Ovary (tissue), 9 donors: ENCODE measurements around the gene ACER3. TPM values are rescaled to one million over a fixed set of nuclear protein-coding genes. Genes with fewer than 3 reads are reported as not detected.

Experiments used
- DNase-seq, 5 donors: peaks; one replicate each; pipeline ENCODE4 v3.0.0-alpha.2; 2019 to 2020
- H3K27ac ChIP-seq, 2 donors: fragments of 200-600 bp; one replicate each; pipeline versions ENCODE4 v1.5.1 to v1.8.0; 2019 to 2022
- H3K27me3 ChIP-seq: fragments of 200-600 bp; one replicate; pipeline ENCODE4 v1.8.0; 2022
- H3K36me3 ChIP-seq: fragments of 200-600 bp; sonication (generic); one replicate; pipeline ENCODE4 v1.5.1; 2019
- H3K4me1 ChIP-seq: one replicate; pipeline ENCODE4 v1.8.1; 2013; ENCODE audit warnings: mild to moderate bottlenecking, moderate library complexity; ENCODE audit not compliant: insufficient read depth
- H3K4me3 ChIP-seq: fragments of 200-600 bp; sonication (generic); one replicate; pipeline ENCODE4 v1.5.1; 2017
- H3K9me3 ChIP-seq, 2 donors: fragments of 200-600 bp in 1 of 2; sonication (generic) in 1 of 2; one replicate each; pipeline versions ENCODE4 v1.5.1 to v1.8.1; 2013 to 2019; ENCODE audit warnings: mild to moderate bottlenecking in 1 of 2, moderate library complexity in 1 of 2
- EP300 ChIP-seq: sonication (generic); formaldehyde crosslinking; IDR thresholded peaks from one replicate; pipeline ENCODE4 v1.6.1; 2017; ENCODE audit warnings: antibody characterized with exemption
- POLR2A ChIP-seq: fragments of 450-650 bp; IDR thresholded peaks from one replicate; pipeline ENCODE4 v1.6.1; 2017; ENCODE audit warnings: antibody characterized with exemption, mild to moderate bottlenecking, moderate library complexity
- WGBS, 3 donors: extraction: QIAGEN DNeasy Blood & Tissue Kit in 1 of 3; methylation state at CpG; one replicate each; pipeline versions ENCODE4 v1.1.5 to v1.1.7; 2013 to 2017; 5-methylcytosine and 5-hydroxymethylcytosine counted together
- intact Hi-C, 4 donors: fragments of 100-400 bp; cut with DNase I; formaldehyde crosslinking; loops; one replicate each; pipeline versions ENCODE4 v1.11.0 to v1.15.1; 2022 to 2023
- polyA plus RNA-seq, 2 donors: library from polyadenylated mRNA; stranded (reverse); fragments of 200-250 nt in 1 of 2; fragments of 350-450 nt in 1 of 2; fragmentation: Illumina TruSeq in 1 of 2; extraction: RNeasy Lipid Tissue Mini Kit (QIAGEN cat#74804) in 1 of 2; gene quantifications; one replicate each; pipeline ENCODE4 v1.2.3, GENCODE V29; 2013 to 2014
- total RNA-seq, 7 donors: library from RNA; depleted of rRNA in 2 of 7; stranded (reverse); fragments of >200 nt in 2 of 7; fragmentation: NEBNext Ultra II Directional in 3 of 7; extraction: Animal tissue kit (Norgen Biotek cat#: 25700) in 3 of 7; gene quantifications; one replicate each; pipeline versions ENCODE4 v1.1.0 to v1.2.4, GENCODE V29; 2016 to 2023
- TF ChIP-seq, protein P1 (sequence below), 3 donors: fragments of 450-650 bp in 2 of 3; fragments of 200-600 bp in 1 of 3; IDR thresholded peaks; one replicate each; pipeline versions ENCODE4 v1.5.1 to v1.8.0; 2016 to 2022; ENCODE audit warnings: antibody characterized with exemption in 3 of 3, mild to moderate bottlenecking in 1 of 3
- donor health status: DM: no; HTN: no; CAD: no; lungs with moderate emphysema.
- donor health status: DM: no; HTN: no; CAD: no.
- donor health status: Bipolar disorder and iron deficiency.
- donor health status: DM: yes; HTN: yes; CAD: no.
- donor health status: DM: no; HTN: no; CAD: no.
- donor health status: DM: yes; HTN: yes; CAD: no.

ACER3 gene
- total and polyA plus RNA-seq, 9 donors: 2.4 to 20.7 (median 8.4) TPM

DNA sequence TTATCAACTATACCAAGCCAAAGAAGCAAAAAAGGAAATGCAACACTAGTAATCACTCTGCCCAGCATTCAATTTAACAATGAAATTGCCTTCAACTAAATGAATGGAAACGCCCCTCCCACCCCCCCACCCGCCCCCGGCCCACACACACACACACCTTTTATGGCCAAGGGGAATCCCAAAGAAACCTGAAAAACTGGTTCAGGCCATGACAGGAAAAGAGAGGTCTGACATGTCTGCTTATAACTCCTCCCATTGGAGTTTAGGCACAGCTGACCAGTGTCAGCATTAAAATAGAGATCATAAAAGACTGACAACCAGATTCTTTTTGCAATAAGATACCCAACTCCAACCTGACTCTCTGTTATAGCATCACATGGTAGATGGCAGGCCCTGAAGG is 42.6 kb downstream of the ACER3 start:
- DNase-seq: no peak
- no peak for TF ChIP-seq POLR2A
- WGBS, 3 donors: 27 to 38% (median 37%) methylated on average over 3 of the region's 3 CpGs
- no peaks in the 10 kb centered on the region for H3K9me3 ChIP-seq
- no peaks in the 10 kb centered on the region for H3K4me1 ChIP-seq
- H3K36me3 ChIP-seq: no peaks in the 10 kb centered on the region
- H3K4me3 ChIP-seq: no peak overlapping the region
- no peaks in the 10 kb centered on the region for H3K27me3 ChIP-seq
- intact Hi-C loops: no loop called here
- H3K27ac ChIP-seq: no peak overlapping the region

DNA sequence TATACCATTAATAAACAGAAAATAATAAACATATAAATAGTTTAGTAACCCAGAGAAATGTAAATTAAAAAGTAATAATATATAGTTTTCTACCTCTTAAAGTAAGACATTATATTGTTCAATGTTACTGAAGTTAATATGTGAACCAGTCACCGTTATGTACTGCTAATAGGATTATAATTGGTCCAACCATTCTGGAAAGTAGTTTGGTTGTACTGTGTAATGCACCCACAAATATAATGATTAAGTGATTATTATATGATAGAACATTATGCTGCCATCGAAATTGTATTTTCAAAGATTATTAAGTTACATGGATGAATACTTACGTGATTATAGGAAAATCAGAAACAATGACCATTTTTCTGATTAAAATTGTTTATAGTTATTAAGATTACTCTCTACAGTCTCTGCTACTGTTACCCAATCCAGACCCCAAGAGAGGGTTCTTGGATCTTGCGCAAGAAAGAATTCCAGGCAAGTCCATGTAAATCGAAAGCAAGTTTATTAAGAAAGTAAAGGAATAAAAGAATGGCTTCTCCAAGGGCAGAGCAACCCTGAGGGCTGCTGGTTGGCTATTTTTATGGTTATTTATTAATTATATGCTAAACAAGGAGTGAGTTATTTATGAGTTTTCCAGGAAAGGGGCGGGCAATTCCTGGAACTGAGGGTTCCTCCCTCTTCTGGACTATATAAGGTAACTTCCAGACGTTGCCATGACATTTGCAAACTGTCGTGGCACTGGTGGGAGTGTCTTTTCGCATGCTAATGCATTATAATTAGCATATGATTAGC is 50.1 kb downstream of the ACER3 start:
- no peak for TF ChIP-seq POLR2A
- peak; percentile 73 for TF ChIP-seq EP300
- TF ChIP-seq, protein P1, sequence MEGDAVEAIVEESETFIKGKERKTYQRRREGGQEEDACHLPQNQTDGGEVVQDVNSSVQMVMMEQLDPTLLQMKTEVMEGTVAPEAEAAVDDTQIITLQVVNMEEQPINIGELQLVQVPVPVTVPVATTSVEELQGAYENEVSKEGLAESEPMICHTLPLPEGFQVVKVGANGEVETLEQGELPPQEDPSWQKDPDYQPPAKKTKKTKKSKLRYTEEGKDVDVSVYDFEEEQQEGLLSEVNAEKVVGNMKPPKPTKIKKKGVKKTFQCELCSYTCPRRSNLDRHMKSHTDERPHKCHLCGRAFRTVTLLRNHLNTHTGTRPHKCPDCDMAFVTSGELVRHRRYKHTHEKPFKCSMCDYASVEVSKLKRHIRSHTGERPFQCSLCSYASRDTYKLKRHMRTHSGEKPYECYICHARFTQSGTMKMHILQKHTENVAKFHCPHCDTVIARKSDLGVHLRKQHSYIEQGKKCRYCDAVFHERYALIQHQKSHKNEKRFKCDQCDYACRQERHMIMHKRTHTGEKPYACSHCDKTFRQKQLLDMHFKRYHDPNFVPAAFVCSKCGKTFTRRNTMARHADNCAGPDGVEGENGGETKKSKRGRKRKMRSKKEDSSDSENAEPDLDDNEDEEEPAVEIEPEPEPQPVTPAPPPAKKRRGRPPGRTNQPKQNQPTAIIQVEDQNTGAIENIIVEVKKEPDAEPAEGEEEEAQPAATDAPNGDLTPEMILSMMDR (IDR thresholded peaks at IDR 0.05): no peak
- Histone ChIP-seq H3K4me1 (peaks cover 3% of the 10 kb centered on the region), H3K4me3 (no peak overlapping the region), H3K27ac (no peak overlapping the region), H3K9me3 (no peaks in the 10 kb centered on the region), H3K27me3 (no peaks in the 10 kb centered on the region), H3K36me3 (no peaks in the 10 kb centered on the region)
- intact Hi-C loops: loop anchor here in 1 of 4 donors (10.0 kb wide), 1 partner anchor 176 kb away; no protein-coding TSS in a partner anchor
- WGBS, 3 donors: 64 to 75% (median 69%) methylated on average over 9 of the region's 9 CpGs
- peak in 3 of 5 donors; percentile 20 to 66 (median 45) for DNase-seq

GRCh38 chr11:76911415-76911808 is 50.7 kb downstream of the ACER3 start:
- Histone ChIP-seq H3K27me3 (no peaks in the 10 kb centered on the region), H3K4me3 (no peak overlapping the region), H3K9me3 (no peaks in the 10 kb centered on the region), H3K36me3 (no peaks in the 10 kb centered on the region), H3K27ac (no peak overlapping the region), H3K4me1 (peaks cover 3% of the 10 kb centered on the region)
- intact Hi-C loops: loop anchor here in 1 of 4 donors (10.0 kb wide), 1 partner anchor 177 kb away; no protein-coding TSS in a partner anchor
- no peak for DNase-seq
- no peak for TF ChIP-seq POLR2A
- TF ChIP-seq, protein P1 (IDR thresholded peaks at IDR 0.05): no peak
- TF ChIP-seq EP300: no peak
- WGBS, 3 donors: 76 to 87% (median 78%) methylated on average over 1 of the region's 1 CpG

DNA sequence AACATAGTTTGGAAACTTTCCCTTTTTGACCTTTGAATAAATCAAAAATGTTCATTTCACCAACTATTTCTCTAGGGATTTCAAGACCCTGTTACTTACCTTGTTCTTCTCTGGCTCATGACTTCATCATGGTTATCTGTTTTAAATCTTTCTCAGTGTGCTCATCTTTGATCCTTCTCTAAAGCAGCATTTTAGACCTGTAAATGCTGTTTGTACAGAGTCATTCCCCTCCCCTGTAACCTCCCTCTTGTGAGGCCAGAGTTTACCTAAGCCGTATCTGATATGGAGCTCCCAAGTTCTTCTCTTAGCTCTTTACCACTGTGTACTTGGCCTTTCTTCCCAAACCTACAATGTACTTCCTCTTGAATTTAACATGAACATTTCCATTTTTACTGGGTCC is 56.0 kb downstream of the ACER3 start:
- H3K27ac ChIP-seq: no peak overlapping the region
- peaks cover 3% of the 10 kb centered on the region for H3K4me1 ChIP-seq
- H3K27me3 ChIP-seq: no peaks in the 10 kb centered on the region
- no peaks in the 10 kb centered on the region for H3K9me3 ChIP-seq
- TF ChIP-seq, protein P1 (IDR thresholded peaks at IDR 0.05): no peak
- H3K4me3 ChIP-seq: no peak overlapping the region
- no peak for DNase-seq
- no peaks in the 10 kb centered on the region for H3K36me3 ChIP-seq
- intact Hi-C loops: loop anchor here (5.0 to 10.0 kb wide), 5 partner anchors 109 to 199 kb away; no protein-coding TSS in a partner anchor
- 92 to 97% (median 92%) methylated on average over 1 of the region's 1 CpG for WGBS, 3 donors

GRCh38 chr11:76918941-76919386 is 58.2 kb downstream of the ACER3 start:
- Histone ChIP-seq H3K36me3 (no peaks in the 10 kb centered on the region), H3K4me1 (peaks cover 3% of the 10 kb centered on the region), H3K27me3 (no peaks in the 10 kb centered on the region), H3K4me3 (no peak overlapping the region), H3K27ac (no peak overlapping the region), H3K9me3 (no peaks in the 10 kb centered on the region)
- 4 to 9% (median 4%) methylated on average over 3 of the region's 3 CpGs for WGBS, 3 donors
- TF ChIP-seq POLR2A: no peak
- no peak for TF ChIP-seq EP300
- TF ChIP-seq, protein P1 (IDR thresholded peaks at IDR 0.05): peak; percentile 39 to 60 (median 55)
- peak in 1 of 5 donors; percentile 26 for DNase-seq
- intact Hi-C loops: loop anchor here (5.0 to 10.0 kb wide), 5 partner anchors 112 to 202 kb away; no protein-coding TSS in a partner anchor
